ENCODE results near the gene CLEC2L. TPM values are rescaled to one million over a fixed set of nuclear protein-coding genes. Genes with fewer than 3 reads are reported as not detected.

Gene CLEC2L
- polyA plus RNA-seq, 1 donor from 2014 or later, result 4.5 TPM

DNA sequence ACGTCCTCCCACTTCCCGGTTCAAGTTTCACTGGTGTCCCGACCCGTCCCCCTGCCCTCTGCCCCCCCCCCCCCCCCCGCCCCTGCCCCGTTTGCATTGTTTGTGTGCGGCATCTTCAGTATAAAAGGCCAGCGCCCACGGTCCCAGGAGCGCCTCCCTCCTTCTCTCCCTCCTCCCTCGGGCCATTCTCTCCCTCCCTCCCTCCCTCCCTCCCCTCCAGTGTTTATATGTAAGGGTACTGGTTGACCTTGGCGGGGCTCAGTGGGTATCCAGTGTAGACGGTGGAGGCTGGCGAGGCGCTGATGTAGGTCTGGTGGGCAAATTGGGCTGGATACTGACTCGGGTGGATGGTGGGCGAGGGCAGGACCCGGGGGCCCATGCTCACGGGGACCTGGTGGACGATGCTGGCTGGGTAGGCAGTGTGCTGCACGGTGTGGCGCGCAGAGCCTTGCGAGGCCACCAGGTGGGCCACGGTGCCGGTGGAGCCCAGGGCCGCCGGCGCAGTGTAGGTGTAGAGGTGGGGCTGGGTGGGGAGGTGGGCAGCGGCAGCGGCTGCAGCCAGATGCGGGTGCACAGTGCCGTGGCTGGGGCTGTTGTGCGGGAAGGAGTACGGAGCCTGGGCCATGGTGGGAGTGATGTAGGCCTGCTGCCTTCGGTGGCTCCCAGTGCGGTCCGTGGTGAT, 49.4 kb downstream of the CLEC2L start:
- Histone ChIP-seq H3K27me3 (ENCODE audit: insufficient read depth, low read depth, low read length) (no peaks in the 10 kb centered on the region), H3F3A (ENCODE audit: insufficient read depth, low read length, poor library complexity, severe bottlenecking) (no peaks in the 10 kb centered on the region), H3K27ac (ENCODE audit: low read length) (no peak overlapping the region), H3K36me3 (ENCODE audit: insufficient read depth, low read length) (no peaks in the 10 kb centered on the region), H3K9me3 (ENCODE audit: low read length) (no peaks in the 10 kb centered on the region), H3K4me2 (ENCODE audit: low read length) (no peak overlapping the region), H2AFZ (ENCODE audit: low read depth, low read length) (no peak overlapping the region), H3K79me2 (replicated peaks; ENCODE audit: insufficient read depth, low read length) (no peaks in the 10 kb centered on the region), H3K4me3 (ENCODE audit: low read length) (no peak overlapping the region), H4K20me1 (ENCODE audit: insufficient read depth) (no peaks in the 10 kb centered on the region), H3K9ac (ENCODE audit: low read length) (no peak overlapping the region), H3K9me2 (ENCODE audit: insufficient read depth, low read length) (no peaks in the 10 kb centered on the region)
- TF ChIP-seq SMC3 (conservative IDR thresholded peaks at IDR 0.05; ENCODE audit: poor library complexity), result no peak
- TF ChIP-seq EZH2 (IDR thresholded peaks at IDR 0.05; ENCODE audit: borderline replicate concordance, insufficient read depth, low read length, poor library complexity, severe bottlenecking), result no peak

DNA sequence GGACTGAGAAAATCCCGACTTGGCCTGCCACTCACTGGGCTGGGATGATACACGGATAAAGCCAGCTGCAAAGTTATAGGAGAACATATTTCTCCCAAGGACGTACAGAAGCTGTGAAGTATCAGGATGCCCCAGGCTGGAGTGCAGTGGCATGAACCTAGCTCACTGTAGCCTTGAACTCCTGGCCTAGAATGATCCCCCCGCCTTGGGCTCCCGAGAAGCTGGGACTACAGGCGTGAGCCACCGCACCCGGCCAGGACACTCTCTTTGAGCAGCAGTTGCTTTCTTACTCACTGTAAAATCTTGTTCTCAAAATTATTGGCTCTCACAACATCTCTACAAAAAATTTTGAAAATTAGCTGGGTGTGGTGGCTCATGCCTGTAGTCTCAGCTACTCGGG, 50.4 kb downstream of the CLEC2L start:
- H3K9me3 ChIP-seq (ENCODE audit: low read length), result no peaks in the 10 kb centered on the region
- no peak overlapping the region for H3K27ac ChIP-seq (ENCODE audit: low read length)
- TF ChIP-seq RAD21 (conservative IDR thresholded peaks at IDR 0.05) (no peak), MXI1 (conservative IDR thresholded peaks at IDR 0.05; ENCODE audit: poor library complexity, severe bottlenecking) (no peak), EZH2 (IDR thresholded peaks at IDR 0.05; ENCODE audit: borderline replicate concordance, insufficient read depth, low read length, poor library complexity, severe bottlenecking) (no peak), TAF1 (IDR thresholded peaks at IDR 0.05; ENCODE audit: low read depth) (no peak)
- H3K79me2 ChIP-seq (replicated peaks; ENCODE audit: insufficient read depth, low read length), result no peaks in the 10 kb centered on the region
- H2AFZ ChIP-seq (ENCODE audit: low read depth, low read length), result no peak overlapping the region
- H3K9me2 ChIP-seq (ENCODE audit: insufficient read depth, low read length), result no peaks in the 10 kb centered on the region
- H4K20me1 ChIP-seq (ENCODE audit: insufficient read depth), result no peaks in the 10 kb centered on the region
- no peak overlapping the region for H3K4me2 ChIP-seq (ENCODE audit: low read length)
- H3K36me3 ChIP-seq (ENCODE audit: insufficient read depth, low read length), result no peaks in the 10 kb centered on the region
- H3K27me3 ChIP-seq (ENCODE audit: insufficient read depth, low read depth, low read length), result no peaks in the 10 kb centered on the region
- H3K9ac ChIP-seq (ENCODE audit: low read length), result no peak overlapping the region
- H3K4me3 ChIP-seq (ENCODE audit: low read length), result no peak overlapping the region
- H3F3A ChIP-seq (ENCODE audit: insufficient read depth, low read length, poor library complexity, severe bottlenecking), result no peaks in the 10 kb centered on the region

DNA sequence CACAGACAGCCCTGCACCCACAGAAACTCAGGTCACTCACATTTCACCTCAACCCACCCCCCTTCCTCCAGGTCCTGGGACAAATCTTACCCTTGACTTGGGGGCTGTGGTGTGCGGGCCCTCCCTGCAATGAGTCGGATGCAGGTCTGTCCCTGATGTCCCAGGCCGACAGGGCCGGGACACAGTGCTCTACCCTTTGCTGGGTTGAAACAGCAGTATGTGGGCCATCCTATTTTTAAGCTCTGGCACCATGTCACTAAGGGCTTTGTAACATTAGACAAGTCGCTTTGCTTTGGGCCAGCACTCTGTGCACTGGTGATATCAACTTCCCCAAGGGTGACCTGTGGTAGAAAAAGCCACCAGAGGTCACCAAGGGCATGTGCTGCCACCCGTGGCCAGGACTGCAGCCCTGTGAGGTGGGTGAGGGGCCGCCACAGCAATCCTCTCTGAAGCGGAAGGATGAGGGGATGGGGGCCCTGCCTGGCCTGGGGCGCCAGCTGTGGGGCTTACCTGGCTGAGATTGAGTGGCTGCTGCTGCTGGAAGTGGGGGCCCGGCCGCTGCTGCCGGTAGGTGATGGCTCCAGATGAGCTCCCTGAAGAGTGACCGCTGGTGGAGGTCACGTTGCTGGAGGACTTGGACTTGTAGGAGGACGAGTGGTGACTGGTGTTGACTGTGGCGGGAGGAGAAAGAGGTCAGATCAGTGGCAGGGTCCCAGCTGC, 51.3 kb downstream of the CLEC2L start:
- TF ChIP-seq, protein P1, sequence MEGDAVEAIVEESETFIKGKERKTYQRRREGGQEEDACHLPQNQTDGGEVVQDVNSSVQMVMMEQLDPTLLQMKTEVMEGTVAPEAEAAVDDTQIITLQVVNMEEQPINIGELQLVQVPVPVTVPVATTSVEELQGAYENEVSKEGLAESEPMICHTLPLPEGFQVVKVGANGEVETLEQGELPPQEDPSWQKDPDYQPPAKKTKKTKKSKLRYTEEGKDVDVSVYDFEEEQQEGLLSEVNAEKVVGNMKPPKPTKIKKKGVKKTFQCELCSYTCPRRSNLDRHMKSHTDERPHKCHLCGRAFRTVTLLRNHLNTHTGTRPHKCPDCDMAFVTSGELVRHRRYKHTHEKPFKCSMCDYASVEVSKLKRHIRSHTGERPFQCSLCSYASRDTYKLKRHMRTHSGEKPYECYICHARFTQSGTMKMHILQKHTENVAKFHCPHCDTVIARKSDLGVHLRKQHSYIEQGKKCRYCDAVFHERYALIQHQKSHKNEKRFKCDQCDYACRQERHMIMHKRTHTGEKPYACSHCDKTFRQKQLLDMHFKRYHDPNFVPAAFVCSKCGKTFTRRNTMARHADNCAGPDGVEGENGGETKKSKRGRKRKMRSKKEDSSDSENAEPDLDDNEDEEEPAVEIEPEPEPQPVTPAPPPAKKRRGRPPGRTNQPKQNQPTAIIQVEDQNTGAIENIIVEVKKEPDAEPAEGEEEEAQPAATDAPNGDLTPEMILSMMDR (IDR thresholded peaks at IDR 0.05; ENCODE audit: poor library complexity, severe bottlenecking), result no peak
- no peak for TF ChIP-seq TAF1 (IDR thresholded peaks at IDR 0.05; ENCODE audit: low read depth)
- no peak for TF ChIP-seq EZH2 (IDR thresholded peaks at IDR 0.05; ENCODE audit: borderline replicate concordance, insufficient read depth, low read length, poor library complexity, severe bottlenecking)
- no peak for TF ChIP-seq EP300 (conservative IDR thresholded peaks at IDR 0.05; ENCODE audit: poor library complexity, severe bottlenecking)
- TF ChIP-seq, protein P2, sequence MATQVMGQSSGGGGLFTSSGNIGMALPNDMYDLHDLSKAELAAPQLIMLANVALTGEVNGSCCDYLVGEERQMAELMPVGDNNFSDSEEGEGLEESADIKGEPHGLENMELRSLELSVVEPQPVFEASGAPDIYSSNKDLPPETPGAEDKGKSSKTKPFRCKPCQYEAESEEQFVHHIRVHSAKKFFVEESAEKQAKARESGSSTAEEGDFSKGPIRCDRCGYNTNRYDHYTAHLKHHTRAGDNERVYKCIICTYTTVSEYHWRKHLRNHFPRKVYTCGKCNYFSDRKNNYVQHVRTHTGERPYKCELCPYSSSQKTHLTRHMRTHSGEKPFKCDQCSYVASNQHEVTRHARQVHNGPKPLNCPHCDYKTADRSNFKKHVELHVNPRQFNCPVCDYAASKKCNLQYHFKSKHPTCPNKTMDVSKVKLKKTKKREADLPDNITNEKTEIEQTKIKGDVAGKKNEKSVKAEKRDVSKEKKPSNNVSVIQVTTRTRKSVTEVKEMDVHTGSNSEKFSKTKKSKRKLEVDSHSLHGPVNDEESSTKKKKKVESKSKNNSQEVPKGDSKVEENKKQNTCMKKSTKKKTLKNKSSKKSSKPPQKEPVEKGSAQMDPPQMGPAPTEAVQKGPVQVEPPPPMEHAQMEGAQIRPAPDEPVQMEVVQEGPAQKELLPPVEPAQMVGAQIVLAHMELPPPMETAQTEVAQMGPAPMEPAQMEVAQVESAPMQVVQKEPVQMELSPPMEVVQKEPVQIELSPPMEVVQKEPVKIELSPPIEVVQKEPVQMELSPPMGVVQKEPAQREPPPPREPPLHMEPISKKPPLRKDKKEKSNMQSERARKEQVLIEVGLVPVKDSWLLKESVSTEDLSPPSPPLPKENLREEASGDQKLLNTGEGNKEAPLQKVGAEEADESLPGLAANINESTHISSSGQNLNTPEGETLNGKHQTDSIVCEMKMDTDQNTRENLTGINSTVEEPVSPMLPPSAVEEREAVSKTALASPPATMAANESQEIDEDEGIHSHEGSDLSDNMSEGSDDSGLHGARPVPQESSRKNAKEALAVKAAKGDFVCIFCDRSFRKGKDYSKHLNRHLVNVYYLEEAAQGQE (IDR thresholded peaks at IDR 0.05; ENCODE audit: borderline replicate concordance), result no peak
- no peak for TF ChIP-seq POLR2AphosphoS5 (IDR thresholded peaks at IDR 0.05)
- no peak for TF ChIP-seq MXI1 (conservative IDR thresholded peaks at IDR 0.05; ENCODE audit: poor library complexity, severe bottlenecking)
- TF ChIP-seq RAD21 (conservative IDR thresholded peaks at IDR 0.05), result no peak
- no peak for TF ChIP-seq SMC3 (conservative IDR thresholded peaks at IDR 0.05; ENCODE audit: poor library complexity)

More for the DNA sequence above, 51.3 kb downstream of the CLEC2L start:
- Histone ChIP-seq H3K27me3 (ENCODE audit: insufficient read depth, low read depth, low read length) (no peaks in the 10 kb centered on the region), H2AFZ (ENCODE audit: low read depth, low read length) (no peak overlapping the region), H3K9me3 (ENCODE audit: low read length) (no peaks in the 10 kb centered on the region), H3K4me2 (ENCODE audit: low read length) (no peak overlapping the region), H3K36me3 (ENCODE audit: insufficient read depth, low read length) (no peaks in the 10 kb centered on the region), H3K4me3 (ENCODE audit: low read length) (no peak overlapping the region), H3K9ac (ENCODE audit: low read length) (no peak overlapping the region), H3F3A (ENCODE audit: insufficient read depth, low read length, poor library complexity, severe bottlenecking) (no peaks in the 10 kb centered on the region), H4K20me1 (ENCODE audit: insufficient read depth) (no peaks in the 10 kb centered on the region), H3K27ac (ENCODE audit: low read length) (no peak overlapping the region), H3K79me2 (replicated peaks; ENCODE audit: insufficient read depth, low read length) (no peaks in the 10 kb centered on the region), H3K9me2 (ENCODE audit: insufficient read depth, low read length) (no peaks in the 10 kb centered on the region)

All from neural cell (in vitro differentiated cells).